KG1 (cell line): ENCODE results near the gene SUMF2.
"Not testable (repeated sequence)": the region's sequence is repeated elsewhere in the genome, so short reads cannot be mapped to it uniquely, and the experiment has no call there.

Experiments
- DNase-seq: peaks from one replicate; lab custom pipeline; 2025; lab: John Stamatoyannopoulos, UW

The SUMF2 gene

GRCh38 chr7:56106108-56107073, 42.3 kb downstream of the SUMF2 start, which contains the start of gene CHCHD2:
TSS of gene CHCHD2 (minus strand) at chr7:56106476. CDS start at chr7:56106413, 63 bp downstream.
- DNase-seq = peak; percentile 92

- DNase-seq = no peak
These were observed 43.8 kb downstream of the SUMF2 start for GRCh38 chr7:56107954-56108258.

GRCh38 chr7:56110611-56111010, 46.5 kb downstream of the SUMF2 start:
- DNase-seq = no peak

GRCh38 chr7:56112244-56112643, 48.2 kb downstream of the SUMF2 start:
- not testable (repeated sequence) for DNase-seq

- DNase-seq = no peak
These were observed 51.9 kb downstream of the SUMF2 start, which contains the start of gene NUPR2 for GRCh38 chr7:56115852-56116538. TSS of gene NUPR2 (minus strand) at chr7:56116417. CDS start at chr7:56116314, 103 bp downstream.

GRCh38 chr7:56121440-56121839, 57.4 kb downstream of the SUMF2 start:
- no peak for DNase-seq

GRCh38 chr7:56124981-56125380, 60.9 kb downstream of the SUMF2 start:
- no peak for DNase-seq

- no peak for DNase-seq
These were observed 61.7 kb downstream of the SUMF2 start for GRCh38 chr7:56125831-56126230.

GRCh38 chr7:56127241-56127975, 63.3 kb downstream of the SUMF2 start:
- no peak for DNase-seq
